Measurements from ENCODE around the gene LZTS2. TPM values are rescaled to one million over a fixed set of nuclear protein-coding genes. Genes with fewer than 3 reads are reported as not detected.

The LZTS2 gene, protein sequence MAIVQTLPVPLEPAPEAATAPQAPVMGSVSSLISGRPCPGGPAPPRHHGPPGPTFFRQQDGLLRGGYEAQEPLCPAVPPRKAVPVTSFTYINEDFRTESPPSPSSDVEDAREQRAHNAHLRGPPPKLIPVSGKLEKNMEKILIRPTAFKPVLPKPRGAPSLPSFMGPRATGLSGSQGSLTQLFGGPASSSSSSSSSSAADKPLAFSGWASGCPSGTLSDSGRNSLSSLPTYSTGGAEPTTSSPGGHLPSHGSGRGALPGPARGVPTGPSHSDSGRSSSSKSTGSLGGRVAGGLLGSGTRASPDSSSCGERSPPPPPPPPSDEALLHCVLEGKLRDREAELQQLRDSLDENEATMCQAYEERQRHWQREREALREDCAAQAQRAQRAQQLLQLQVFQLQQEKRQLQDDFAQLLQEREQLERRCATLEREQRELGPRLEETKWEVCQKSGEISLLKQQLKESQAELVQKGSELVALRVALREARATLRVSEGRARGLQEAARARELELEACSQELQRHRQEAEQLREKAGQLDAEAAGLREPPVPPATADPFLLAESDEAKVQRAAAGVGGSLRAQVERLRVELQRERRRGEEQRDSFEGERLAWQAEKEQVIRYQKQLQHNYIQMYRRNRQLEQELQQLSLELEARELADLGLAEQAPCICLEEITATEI
- 28.6 to 49.6 TPM (median 44.5 TPM) in 5 replicates for total RNA-seq (2022; extraction: Qiagen RNA extraction)

DNA sequence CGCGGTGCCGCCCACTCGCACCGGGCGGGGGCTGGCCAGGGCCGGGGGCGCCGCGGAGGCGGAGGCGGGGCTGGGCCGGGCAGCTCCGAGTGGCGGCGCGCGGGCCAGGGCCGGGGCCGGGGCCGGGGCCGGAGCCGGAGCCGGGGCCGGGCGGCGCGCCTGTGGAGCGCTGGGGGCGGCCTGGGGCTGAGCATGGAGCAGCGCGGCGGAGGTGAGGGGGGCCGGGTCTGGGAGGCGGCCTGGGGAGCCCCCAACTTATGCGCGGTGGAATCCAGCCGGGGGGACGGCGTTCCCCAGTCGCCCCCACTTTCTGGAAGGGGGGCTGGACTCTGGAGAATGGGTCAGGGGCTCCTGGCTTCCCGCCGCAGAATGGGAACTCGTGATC, at the start of gene LZTS2:
Gene LZTS2 (plus strand): TSS at position 67 of the 385 bp plus-strand sequence. CDS start 2,731 bp downstream, outside the sequence.

DNA sequence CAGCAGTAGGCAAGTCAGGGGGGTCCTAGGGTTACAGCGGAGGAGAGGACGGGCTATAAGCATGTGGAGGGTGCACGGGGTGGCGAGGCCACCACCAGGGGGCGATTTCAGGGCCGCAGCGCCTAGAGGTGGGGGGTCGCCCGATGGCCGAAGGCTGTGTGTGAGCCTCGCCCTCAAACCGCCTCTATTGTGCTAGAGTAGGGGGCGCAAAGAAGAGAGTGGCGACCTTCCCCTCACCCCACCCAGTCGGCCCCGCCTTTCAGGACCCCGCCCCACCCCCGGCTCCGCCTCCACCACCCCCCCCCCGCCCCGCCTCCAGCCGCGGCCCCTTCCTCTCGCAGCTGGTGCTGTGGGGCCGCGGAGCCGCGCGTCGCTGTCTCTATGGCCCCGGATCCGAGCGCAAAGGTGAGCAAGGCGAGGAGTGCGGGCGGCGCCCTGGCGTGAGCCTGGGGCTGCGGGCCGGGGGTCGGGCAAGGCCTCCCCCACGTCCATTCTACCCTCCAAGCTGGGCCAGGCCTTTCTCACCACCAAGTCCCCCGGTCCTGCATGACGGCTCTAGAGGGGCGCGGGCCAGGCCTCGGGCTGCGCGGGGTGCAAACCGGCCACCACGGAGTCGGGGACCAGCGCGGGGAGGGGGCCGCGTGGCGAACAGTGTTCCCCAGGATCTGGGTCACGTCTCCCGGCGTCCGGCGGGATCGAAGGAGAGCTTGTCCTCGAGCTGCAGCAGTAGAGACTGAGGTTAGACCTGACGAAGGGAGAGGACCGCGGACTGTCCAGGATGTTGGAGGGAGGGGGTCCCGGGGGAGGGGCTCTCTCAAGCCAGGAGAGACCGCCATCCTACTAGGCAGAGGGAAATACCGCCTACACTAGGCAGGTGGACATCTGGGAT, 30.2 kb upstream of the LZTS2 start, which contains the start of gene SEMA4G:
Gene SEMA4G (plus strand): TSS at position 318 of the 889 bp plus-strand sequence. CDS start 3,409 bp downstream, outside the sequence.

GRCh38 chr10:100986952-100987684, 12.5 kb upstream of the LZTS2 start, which contains the start of the genes MRPL43 and TWNK:
TSS of gene MRPL43 (minus strand) at chr10:100987497. CDS start at chr10:100987443, 54 bp downstream.
TSS of gene TWNK (plus strand) at chr10:100987543. CDS start at chr10:100988211, 668 bp downstream.

DNA sequence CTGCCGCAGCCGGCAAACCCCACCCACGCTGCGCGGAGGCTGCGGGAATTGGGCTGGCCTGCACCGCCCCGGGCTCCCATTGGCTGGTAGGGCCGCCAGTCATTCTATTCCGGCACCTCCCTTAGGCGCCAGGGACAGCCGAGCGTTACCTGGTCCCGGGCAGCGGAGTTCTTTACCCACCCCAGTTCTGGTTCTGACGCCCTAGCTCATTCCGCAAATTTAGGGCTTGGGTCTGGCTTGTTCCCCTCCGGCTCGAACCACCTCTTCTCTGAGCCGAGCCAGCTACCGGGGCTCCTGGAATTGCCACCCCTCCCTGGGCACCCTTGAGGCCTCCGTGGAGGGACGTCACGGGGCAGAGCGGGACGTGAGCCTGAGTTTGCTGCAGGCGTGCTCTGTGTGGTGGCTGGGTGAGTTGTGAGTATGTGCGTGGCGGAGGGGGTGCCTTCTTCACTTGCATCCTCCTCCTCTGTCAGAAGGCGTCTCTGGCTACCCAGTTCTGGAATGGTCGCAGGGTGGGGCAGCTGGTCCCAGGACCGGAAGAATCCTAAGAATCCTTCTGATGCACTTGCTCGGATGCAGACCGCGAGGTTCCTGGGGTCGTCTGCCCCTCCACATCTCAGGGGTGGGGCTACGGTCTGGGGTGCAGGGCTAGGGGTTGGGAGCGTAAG, 31.7 kb downstream of the LZTS2 start, which contains the start of the genes PDZD7 and SFXN3:
Gene PDZD7 (minus strand): TSS at position 2 of the 668 bp plus-strand sequence. CDS start 910 bp downstream, outside the sequence.
Gene SFXN3 (plus strand): TSS at position 107 of the 668 bp plus-strand sequence. CDS start 3,461 bp downstream, outside the sequence.

Other genes starting within 250 kb of the LZTS2 start
- 9.1 to 11.1 TPM (median 9.5 TPM) in 5 replicates for gene SLF2, start 86.8 kb upstream of the LZTS2 start, total RNA-seq (2022; extraction: Qiagen RNA extraction)
- 8.0 to 10.4 TPM (median 9.7 TPM) in 5 replicates for gene SEMA4G, start 30.3 kb upstream of the LZTS2 start, total RNA-seq (2022; extraction: Qiagen RNA extraction)
- gene MRPL43, start 12.3 kb upstream of the LZTS2 start, total RNA-seq (2022; extraction: Qiagen RNA extraction): 68.2 to 102 TPM (median 100 TPM) in 5 replicates
- 37.5 to 46.4 TPM (median 41.9 TPM) in 5 replicates for gene TWNK, start 12.3 kb upstream of the LZTS2 start, total RNA-seq (2022; extraction: Qiagen RNA extraction)
- 0.48 to 1.4 TPM (median 0.92 TPM) in 5 replicates for gene PDZD7, start 31.3 kb downstream of the LZTS2 start, total RNA-seq (2022; extraction: Qiagen RNA extraction)
- gene SFXN3, start 31.4 kb downstream of the LZTS2 start, total RNA-seq (2022; extraction: Qiagen RNA extraction): 42.5 to 54.1 TPM (median 47.8 TPM) in 5 replicates
- 1.6 to 3.6 TPM (median 2.8 TPM) in 5 replicates for gene KAZALD1, start 62.2 kb downstream of the LZTS2 start, total RNA-seq (2022; extraction: Qiagen RNA extraction)
- gene TLX1, start 131.5 kb downstream of the LZTS2 start, total RNA-seq (2022; extraction: Qiagen RNA extraction): 0.05 to 0.06 TPM in 2 of 5 replicates, not detected in the others
- gene LBX1, start 229.7 kb downstream of the LZTS2 start, total RNA-seq (2022; extraction: Qiagen RNA extraction): not detected in 5 replicates

All from A549 treated with CORT108297 at 1 μM for 4 hours (cell line).